HG03378 (cell line): ENCODE data around the gene KIAA0825.
A peak's percentile ranks its signal among the peaks of the same experiment; 100 is the strongest.
"Not testable (repeated sequence)": the region's sequence is repeated elsewhere in the genome, so short reads cannot be mapped to it uniquely, and the experiment has no call there.

Experiments
- ATAC-seq: cut with Tn5 transposase; IDR thresholded peaks from one replicate; pipeline ENCODE4 v1.9.1; 2021; ENCODE audit warnings: mild to moderate bottlenecking, moderate library complexity; ENCODE audit not compliant: unreplicated experiment

KIAA0825 gene

DNA sequence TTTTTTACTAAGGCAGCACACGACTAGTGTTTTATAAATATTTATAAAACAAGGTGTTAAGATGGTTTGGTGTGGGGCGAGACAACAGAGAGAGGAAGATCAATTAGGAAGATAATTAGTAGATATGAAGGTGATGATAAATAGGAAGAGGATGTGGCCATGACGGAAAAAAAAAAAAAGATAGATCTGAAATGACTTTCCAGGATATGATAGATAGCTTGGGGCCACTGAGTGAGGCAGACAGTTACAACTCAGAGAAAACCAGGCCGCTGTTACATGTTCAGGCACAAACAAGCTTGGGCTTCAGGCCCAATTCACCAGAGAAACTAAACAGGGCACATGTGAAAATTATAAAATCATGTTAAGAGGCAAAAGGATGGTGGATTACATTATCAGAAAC, 43.2 kb downstream of the KIAA0825 start:
- ATAC-seq: no peak

DNA sequence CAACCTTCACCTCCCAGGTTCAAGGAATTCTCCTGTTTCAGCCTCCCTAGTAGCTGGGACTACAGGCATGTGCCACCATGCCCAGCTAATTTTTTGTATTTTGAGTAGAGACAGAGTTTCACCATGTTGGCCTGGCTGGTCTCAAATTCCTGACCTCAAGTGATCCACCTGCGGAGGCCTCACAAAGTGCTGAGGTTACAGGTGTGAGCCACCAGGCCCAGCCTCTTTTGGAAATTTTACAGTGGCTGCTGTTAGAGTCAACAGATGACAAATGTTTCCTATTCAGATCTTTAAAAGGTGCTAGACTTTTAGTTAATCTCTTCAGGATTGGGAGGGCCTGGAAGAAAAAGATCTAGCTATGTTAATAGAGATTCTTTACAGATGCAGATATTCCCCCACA, 45.1 kb downstream of the KIAA0825 start:
- ATAC-seq: not testable (repeated sequence)

DNA sequence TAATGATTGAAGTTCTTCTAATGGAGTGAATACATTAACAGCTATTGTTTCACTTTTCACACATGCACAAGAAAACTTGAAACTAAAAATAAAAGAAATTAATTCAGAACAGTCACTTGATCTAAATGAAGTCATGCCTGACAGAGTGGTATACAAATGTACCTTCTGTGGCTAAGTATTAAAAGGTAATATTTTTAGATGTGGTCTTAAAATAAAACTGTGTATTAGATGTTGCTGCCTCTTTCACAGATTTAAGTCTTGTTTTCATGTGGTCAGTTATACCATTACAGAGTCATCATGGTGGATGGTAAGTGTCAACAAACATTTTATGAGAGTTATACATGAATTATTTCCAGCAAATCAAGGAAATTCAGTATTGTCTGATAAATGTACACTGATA, 47.0 kb downstream of the KIAA0825 start:
- no peak for ATAC-seq

DNA sequence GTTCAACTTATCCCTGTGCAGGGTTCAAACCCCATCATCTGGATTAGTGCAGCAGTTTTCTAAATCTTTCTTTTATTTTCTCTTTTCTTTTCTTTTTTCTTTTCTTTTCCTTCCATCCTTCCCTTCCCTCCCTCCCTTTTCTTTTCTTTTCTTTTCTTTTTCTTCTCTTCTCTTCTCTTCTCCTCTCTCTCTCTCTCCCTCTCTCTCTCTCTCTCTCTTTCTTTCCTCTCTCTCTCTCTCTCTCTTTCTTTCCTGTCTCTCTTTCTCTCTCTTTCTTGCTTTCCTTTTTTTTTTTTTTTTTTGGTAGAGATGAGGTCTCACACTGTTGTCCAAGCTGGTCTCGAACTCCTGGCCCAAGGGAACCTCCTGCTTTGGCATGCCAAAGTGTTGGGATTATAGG, 53.6 kb downstream of the KIAA0825 start:
- ATAC-seq: no peak

DNA sequence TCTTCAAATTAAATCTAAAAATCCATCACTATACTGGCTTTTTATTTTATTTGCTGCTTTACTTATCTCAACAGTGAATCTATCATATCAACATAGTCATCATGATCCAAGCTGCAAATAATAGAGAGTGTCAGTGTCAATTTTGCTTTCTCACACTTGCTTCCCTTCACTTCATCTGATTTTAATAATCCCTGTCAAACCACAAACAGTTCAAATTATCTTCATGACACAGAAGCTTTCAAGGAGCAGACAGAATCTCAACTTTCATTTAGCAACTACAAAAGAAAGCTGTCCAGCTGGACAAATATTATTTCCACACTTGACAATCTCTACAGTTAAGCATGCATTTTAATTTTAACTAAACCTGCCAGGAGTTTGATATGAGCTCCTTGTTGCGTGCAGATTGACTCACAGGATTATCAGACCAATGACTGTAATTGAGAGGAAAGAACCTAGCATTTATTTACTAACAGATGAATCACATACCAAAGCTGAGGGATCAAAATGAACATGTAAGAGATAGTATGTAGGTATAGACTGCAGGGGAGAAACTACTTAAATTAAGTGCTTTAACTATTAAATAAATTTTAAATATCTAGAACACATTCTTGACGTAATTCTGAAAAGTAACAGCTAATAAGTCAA, 56.0 kb downstream of the KIAA0825 start:
- no peak for ATAC-seq

DNA sequence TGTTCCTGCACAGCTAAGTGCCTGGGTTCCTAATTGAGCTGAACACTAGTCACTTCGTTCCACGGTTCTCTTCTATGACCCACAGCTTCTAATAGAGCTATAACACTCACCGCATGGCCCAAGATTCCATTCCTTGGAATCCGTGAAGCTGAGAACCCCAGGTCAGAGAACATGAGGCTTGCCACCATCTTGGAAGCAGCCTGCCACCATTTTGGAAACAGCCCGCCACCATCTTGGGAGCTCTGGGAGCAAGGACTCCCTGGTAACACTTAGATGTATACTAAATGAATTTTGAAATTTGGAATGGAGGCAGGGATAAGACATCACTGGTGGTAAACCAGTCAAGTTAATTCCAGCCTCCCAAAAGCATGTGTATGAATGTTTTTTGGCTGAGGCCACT, 60.4 kb downstream of the KIAA0825 start:
- ATAC-seq: no peak

DNA sequence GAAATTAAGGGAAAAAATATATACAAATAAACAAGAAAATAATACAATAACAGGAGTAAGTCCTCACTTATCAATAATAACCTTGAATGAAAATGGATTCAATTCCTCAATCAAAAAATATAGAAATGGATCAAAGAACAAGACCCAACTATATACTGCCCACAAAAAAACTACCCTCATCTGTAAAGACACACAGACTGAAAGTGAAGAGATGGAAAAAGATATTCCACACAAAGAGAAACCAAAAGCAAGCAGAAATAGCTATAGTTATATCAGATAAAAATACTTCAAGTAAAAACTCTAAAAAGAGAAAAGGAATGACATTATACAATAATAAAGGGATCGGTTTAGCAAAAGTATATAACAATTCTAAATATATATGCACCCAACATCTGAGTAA, 66.5 kb downstream of the KIAA0825 start:
- no peak for ATAC-seq

DNA sequence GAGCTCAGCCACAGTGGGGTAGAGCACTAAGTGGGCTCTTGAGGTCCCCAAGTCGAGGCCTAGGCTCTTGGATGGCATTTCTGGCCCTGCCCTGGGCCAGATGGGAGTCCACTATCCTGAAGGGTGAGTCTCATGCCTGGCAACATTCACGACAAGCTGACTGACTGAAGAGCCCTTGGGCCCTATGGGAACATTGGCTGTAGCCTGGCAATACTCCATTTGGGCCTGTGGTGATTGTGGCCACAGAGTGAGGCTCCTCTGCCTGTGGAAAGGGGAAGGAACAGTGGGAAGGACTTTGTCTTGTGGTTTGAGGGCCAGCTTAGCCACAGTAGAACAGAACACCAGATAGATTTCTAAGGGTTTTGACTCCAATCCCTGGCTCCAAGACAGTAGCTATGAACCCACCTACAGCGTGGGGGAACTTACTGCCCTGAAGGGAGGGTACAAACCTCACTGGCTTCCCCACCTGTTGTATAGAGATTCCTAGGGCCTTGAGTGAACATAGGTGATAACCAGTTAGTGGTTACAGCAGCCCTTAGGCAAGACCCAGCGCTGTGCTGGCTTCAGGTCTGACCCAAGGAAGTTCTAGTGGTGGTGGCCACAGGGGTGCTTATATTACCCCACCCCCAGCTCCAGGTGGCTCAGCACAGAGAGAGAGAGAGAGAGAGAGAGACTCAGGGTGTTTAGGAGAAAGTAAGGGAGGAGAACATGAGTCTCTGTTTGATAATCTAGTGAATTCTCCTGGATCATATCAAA, 72.4 kb downstream of the KIAA0825 start:
- ATAC-seq: no peak

DNA sequence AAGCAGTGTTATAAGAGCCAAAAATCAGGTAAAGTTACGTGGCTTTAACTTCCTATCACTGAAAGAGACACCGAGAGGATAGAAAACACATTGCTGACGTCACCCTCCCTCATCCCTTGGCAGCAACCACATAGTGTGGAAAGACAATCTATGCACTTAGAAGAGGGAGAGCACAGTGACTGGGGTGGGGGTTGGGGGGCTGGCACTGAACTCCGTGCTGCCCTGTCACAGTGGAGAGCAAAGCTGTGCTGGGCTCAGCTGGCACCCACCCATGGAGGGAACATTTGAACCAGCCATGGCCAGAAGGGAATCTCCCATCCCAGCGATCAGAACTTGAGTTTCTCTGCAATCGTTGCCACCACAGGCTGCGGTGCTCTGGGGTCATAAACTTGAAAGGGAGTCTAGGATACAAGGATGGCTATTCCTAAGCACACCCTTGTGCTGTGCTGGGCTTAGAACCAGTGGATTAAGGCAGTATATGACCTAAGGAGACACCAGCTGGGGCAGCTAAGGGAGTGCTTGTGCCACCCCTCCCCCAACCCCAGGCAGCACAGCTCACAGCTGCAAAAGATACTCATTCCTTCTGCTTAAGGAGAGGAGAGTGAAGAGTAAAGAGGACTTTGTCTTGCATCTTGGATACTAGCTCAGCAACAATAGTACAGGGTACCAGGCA, 73.4 kb downstream of the KIAA0825 start:
- ATAC-seq: no peak

DNA sequence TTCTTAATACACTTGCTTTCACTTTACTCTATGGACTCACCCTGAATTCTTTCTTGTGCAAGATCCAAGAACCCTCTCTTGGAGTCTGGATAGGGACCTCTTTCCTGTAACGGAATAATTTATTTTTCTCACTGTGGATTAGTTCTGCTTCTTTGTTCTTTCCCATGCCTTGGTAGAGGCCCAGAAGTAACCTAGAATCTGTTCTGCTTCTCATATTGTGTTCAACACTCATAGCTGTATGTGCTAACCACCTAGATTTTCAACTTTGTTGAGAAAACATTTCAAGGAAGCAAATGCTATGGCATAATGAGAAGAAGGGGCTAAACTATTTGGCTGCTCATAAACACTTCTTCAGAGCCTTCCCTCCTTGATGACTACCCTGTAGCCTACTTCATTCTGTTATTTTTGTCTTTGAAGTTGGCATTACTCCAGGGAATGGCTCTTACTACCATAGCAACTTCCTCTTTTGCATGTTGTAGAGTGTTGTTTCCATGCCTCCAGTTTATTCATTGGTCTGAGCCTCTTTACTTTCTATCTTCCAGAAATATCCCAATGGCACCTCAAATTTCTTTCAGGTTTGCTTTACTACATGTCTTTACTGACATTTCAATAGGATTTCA, 74.3 kb downstream of the KIAA0825 start:
- peak; percentile 85 for ATAC-seq

DNA sequence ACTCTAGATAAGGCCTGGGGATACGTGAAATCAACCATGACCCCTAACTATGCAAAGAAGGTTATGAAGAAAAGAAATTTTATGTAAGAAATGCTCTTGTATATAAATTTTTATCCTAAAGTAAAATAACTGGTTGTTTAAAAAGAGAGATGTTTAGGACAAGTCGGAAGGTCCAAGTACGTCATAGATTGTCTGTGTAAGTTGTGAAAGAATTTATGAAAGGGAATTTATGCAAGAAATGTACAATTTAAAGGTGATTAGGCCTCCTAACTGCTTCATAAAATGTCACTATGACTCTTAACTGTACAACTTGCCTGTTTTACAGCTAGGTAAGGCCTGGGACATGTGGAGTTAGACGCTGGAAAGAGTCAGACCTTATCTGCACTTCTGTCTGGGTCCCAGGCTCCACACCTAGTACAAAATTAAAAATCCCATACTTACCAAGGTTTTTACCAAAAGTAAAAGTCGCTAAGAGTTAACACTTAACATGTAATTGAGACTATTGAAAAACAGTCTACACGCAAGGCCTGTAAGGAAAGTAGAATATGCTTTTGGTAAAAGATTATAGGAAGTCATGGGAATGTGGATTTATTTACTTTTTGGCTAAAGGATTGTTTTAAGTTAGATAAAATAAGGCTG, 77.4 kb downstream of the KIAA0825 start:
- no peak for ATAC-seq

DNA sequence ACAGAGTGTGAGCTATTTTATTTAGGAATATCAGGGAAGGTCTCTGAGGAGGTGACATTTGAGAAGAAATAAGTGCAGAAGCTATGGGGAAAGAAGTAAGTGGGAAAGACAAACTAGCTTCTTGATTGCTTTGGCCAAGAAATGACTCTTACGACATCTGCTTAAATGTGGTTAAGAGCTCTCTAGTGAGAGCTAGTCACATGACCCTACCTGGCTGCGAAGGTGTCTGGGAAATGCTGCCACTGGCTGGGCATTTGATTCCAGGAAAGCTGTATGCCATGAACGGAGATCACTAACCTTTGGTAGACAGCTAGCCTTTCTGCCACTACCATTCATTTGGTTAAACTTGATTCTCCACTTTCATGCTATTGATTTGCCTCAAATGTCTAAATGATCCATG, 80.1 kb downstream of the KIAA0825 start:
- ATAC-seq: no peak

DNA sequence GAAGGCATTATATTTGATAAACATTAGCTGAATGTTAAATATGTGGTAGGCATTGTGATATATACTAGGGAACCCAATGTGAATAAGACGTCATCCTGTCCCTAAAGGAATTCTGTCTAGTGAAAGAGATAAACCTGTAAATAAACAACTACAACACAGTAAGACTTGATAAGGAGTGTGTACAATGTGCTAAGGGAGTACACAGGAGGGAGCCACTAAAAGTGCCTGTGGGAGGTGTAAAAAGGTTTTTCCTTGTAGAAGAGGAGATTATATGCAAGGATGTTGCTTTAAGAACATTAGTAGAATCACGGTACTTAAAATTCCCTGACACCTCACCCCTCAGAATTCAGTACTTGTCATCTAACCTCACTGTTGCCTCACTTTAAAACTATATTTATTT, 91.7 kb downstream of the KIAA0825 start:
- no peak for ATAC-seq

DNA sequence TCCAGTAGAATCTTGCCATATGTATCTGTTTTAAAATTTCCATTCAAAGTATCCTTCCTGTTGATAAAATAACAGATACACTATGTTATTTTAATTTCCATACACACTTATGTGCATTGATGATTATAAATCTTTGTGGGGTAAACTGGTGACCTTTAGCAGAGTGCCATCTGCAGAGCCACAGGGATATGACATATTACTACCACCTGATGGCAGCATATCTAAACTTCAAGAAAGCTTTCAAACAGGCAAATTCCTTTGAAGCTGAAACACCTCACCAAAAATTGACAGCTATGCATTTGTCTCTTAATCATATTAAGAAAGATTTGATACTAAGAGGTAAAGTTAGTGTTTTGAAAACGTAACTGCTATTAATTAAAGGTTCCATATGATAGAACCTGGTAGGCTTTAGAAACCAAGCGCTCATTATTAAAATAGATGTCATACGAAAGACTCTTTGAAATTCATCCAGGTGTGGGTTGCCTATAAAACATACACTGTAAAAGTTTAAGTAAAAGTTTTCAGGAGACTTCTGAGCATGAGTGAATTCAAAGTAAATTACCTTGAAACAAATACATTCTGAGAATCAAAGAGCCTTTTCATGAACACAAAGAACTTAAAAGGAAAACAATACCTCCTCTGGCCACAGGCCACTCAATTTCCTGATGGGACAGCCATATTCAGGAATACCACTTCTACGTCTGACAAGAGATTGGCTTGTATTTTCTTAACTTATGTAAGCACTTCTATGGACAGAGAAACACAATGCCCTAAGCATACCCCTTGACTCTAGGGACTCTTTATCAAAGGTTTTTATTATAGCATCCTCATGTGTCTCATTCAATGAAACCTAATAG, 93.3 kb downstream of the KIAA0825 start:
- peak; percentile 88 for ATAC-seq

DNA sequence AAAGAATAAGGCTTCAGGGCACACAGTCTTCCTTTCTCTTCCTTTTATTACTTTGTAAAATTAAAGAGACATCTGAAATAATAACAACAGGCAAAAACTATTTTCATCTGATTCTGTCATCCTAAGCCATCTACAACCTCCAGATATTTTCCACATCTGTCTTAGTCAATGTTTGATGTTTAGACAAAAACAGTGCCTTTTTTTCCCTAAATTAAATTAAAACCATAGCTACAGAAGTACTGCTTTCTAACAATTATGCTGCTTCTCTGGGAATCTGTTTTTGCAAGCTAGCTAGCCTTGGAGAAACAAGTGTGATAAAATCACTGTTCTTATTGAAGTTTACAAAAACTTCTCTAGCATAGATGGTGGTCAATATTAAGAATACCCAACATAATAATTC, 95.4 kb downstream of the KIAA0825 start:
- ATAC-seq: no peak

DNA sequence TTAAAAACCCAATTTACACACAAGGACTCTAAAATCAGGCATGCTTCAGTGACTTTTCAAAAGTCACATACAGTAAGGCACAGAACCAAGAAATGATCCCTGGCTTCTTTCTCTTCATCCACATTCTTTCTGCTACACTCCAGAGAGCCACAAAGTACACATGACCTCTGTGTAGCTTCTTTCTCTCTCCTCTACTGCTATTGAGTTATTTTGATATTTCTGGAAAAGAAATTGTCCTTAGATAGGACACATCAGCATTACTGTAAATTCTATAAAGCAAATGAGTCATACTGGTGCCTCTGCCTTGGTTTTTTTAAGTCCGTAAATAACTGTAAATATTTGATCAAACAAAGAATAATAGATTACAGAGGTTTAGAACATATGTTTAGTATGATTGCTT, 96.3 kb downstream of the KIAA0825 start:
- ATAC-seq: no peak

DNA sequence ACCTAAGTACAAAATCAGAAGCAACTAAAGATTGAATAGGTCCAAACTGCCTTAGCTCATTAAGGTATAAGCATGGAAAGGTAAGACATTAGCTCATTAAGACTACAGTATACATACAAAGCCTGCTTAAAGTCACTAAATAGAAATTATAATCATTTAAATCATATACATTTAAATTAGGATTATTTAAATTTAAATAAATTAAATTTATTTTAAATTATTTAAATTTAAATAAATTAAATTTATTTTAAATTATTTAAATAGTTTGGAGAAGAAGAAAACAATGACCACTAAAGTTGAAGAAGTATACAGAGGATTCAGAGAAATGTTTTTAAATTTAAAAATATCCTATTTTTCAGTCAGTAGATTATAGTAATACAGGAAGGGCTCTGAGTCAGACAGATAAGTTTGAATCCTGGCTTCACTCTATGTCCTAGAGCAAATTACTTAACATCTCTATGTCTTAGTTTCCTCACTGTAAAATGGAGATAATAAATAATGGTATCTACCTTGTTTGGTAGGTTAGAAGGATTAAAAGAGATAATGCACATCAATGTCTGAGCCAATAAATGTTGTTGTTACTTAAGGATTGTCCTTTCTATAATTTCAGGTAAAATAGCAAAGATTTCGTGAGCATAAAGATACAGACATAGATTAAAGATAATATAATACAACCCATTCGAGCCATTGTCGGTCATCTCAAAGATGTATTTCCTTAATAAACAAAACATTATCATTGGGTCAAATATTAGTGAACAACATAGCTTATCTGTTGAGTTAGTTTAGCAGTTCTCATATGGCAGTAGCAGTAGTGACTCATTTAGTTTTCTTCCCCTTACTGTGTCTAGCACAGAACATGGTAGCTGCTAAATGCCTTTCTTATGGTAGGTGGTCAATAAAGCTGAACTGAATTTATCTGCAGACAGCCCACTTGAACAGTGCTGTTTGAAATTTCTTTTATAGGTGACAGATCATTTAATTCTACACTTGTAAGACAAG, 100.6 kb downstream of the KIAA0825 start:
- no peak for ATAC-seq

DNA sequence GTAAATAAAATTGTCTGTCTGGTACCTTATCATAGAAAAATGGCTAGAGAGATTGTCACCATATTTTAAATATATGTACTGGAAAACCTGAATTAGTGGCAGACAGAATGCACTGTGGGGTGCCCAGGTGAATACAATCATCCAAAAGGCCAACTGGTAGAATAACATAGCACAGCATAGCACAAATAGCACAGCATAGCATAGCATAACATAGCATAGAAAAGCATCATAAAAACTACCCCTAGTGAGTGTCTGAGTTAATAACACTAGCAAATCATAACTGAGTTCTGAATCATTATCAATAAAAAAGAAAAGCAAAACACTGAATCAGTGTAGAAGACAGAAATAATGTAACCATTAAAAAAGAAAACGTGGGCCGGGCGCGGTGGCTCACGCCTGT, 102.3 kb downstream of the KIAA0825 start:
- no peak for ATAC-seq
